A673 (cell line): Measurements from ENCODE around the gene IRAK3. TPM values are rescaled to one million over a fixed set of nuclear protein-coding genes. Genes with fewer than 3 reads are reported as not detected.
"Not testable (repeated sequence)": the region's sequence is repeated elsewhere in the genome, so short reads cannot be mapped to it uniquely, and the experiment has no call there.

ENCODE experiments used
- BruUV-seq: library from RNA; stranded (reverse); fragments of 400-500 nt; replicated peaks from 2 replicates; lab custom pipeline; 2021; lab: Mats Ljungman, UMichigan
- CTCF ChIA-PET: fragments of 300-600 bp; sonication (Branson Sonifier 250); formaldehyde crosslinking; loops from one replicate; lab custom pipeline; 2022; ENCODE audit warnings: antibody characterized with exemption; lab: Charles Lee
- POLR2A ChIA-PET: fragments of 300-600 bp; sonication (Branson Sonifier 250); formaldehyde crosslinking; loops from one replicate; lab custom pipeline; 2022; ENCODE audit warnings: antibody characterized with exemption; ENCODE audit not compliant: low non-redundant PET; lab: Charles Lee
- DNase-seq: peaks from one replicate; pipeline ENCODE4 v3.0.0-alpha.2; 2015; ENCODE audit warnings: low spot score
- H3K27ac ChIP-seq: fragments of 200-600 bp; sonication (generic); 2 replicates; pipeline ENCODE4 v1.5.1; 2016; ENCODE audit warnings: mixed run types, low read depth, mild to moderate bottlenecking, mixed read lengths, antibody characterized with exemption, low read length; ENCODE audit not compliant: poor library complexity, severe bottlenecking
- H3K27me3 ChIP-seq: fragments of 200-600 bp; sonication (generic); replicated peaks from 2 replicates; pipeline ENCODE4 v1.6.1; 2017; ENCODE audit warnings: mixed run types, low read depth, mild to moderate bottlenecking, mixed read lengths, antibody characterized with exemption, low read length; ENCODE audit not compliant: insufficient read depth, poor library complexity
- H3K36me3 ChIP-seq: fragments of 200-600 bp; sonication (generic); 2 replicates; pipeline ENCODE4 v1.6.1; 2016; ENCODE audit warnings: mixed run types, mild to moderate bottlenecking, mixed read lengths, antibody characterized with exemption, low read length; ENCODE audit not compliant: insufficient read depth, poor library complexity, severe bottlenecking
- H3K4me1 ChIP-seq: fragments of 200-600 bp; sonication (generic); 2 replicates; pipeline ENCODE4 v1.6.1; 2017; ENCODE audit warnings: mixed run types, mild to moderate bottlenecking, mixed read lengths, antibody characterized with exemption, low read length; ENCODE audit not compliant: insufficient read depth, poor library complexity, severe bottlenecking
- H3K4me3 ChIP-seq: fragments of 200-600 bp; sonication (generic); 2 replicates; pipeline ENCODE4 v1.5.1; 2016; ENCODE audit warnings: low read depth, mixed run types, mild to moderate bottlenecking, mixed read lengths, low read length; ENCODE audit not compliant: poor library complexity, severe bottlenecking
- H3K9me3 ChIP-seq: fragments of 200-600 bp; sonication (generic); 2 replicates; pipeline ENCODE4 v1.6.1; 2016; ENCODE audit warnings: mixed run types, low read depth, mild to moderate bottlenecking, mixed read lengths, antibody characterized with exemption, low read length; ENCODE audit not compliant: poor library complexity, severe bottlenecking
- EZH2 ChIP-seq: fragments of 200-600 bp; sonication (generic); IDR thresholded peaks from 2 replicates; pipeline ENCODE4 v1.6.1; 2017; ENCODE audit warnings: borderline replicate concordance, low read depth, mild to moderate bottlenecking, mixed read lengths, antibody characterized with exemption, low read length; ENCODE audit not compliant: poor library complexity, severe bottlenecking
- intact Hi-C: fragments of 100-400 bp; cut with micrococcal nuclease; formaldehyde crosslinking; loops from one replicate; pipeline ENCODE4 v1.10.0; 2022; ENCODE audit not compliant: unreplicated experiment
- total RNA-seq: library from RNA; stranded (reverse); gene quantifications from 2 replicates; pipeline ENCODE4 v1.2.3, GENCODE V29; 2021
- TF ChIP-seq, protein P1 (sequence below): fragments of 300-800, 200-600 bp; sonication (generic); conservative IDR thresholded peaks from 2 replicates; pipeline ENCODE4 v1.5.1; 2017; ENCODE audit warnings: low read depth, mild to moderate bottlenecking, antibody characterized with exemption, low read length, moderate library complexity, mixed read lengths

Gene IRAK3
- total RNA-seq, 1 experiment from 2014 or later: 0.19 TPM

DNA sequence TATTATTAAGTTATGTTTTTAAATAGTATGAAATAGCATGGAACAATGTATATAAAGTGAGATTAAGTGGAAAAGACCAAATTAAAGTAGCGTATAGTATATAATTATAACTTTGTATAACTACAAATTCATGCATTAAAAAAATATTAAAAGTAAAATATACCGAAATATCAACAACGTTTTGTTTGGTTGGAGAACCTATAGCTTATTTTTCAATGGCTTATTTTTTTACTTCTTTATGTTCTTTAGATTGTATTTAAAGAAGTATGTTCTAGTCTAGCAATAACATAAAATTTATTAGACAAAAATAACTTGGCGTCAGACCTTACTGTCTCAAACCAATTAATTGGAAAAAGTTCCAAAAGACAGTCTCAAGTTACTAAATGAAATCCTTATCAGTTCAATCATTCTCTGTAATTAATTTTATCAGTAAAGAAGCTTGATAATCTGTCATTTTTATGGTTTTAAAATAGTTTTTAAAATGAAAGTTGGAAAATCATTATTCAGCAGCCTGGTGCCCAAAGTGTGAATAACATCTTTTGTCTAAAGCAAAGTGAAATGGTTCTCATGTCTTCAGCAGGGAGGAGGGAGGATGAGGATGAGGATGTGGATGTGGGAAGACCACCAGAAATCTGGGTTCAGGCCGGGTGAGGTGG, 46.7 kb downstream of the IRAK3 start:
- peak; percentile 22 for DNase-seq
- Histone ChIP-seq H3K4me3 (peak overlapping the region; percentile 53), H3K27me3 (no peaks in the 10 kb centered on the region), H3K27ac (no peak overlapping the region), H3K4me1 (peaks cover 5% of the 10 kb centered on the region), H3K36me3 (no peaks in the 10 kb centered on the region), H3K9me3 (no peaks in the 10 kb centered on the region)
- TF ChIP-seq, protein P1, sequence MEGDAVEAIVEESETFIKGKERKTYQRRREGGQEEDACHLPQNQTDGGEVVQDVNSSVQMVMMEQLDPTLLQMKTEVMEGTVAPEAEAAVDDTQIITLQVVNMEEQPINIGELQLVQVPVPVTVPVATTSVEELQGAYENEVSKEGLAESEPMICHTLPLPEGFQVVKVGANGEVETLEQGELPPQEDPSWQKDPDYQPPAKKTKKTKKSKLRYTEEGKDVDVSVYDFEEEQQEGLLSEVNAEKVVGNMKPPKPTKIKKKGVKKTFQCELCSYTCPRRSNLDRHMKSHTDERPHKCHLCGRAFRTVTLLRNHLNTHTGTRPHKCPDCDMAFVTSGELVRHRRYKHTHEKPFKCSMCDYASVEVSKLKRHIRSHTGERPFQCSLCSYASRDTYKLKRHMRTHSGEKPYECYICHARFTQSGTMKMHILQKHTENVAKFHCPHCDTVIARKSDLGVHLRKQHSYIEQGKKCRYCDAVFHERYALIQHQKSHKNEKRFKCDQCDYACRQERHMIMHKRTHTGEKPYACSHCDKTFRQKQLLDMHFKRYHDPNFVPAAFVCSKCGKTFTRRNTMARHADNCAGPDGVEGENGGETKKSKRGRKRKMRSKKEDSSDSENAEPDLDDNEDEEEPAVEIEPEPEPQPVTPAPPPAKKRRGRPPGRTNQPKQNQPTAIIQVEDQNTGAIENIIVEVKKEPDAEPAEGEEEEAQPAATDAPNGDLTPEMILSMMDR: 0 out of 2 replicates have a peak, but pooled peaks have one; percentile 7
- no peak for TF ChIP-seq EZH2
- ChIA-PET CTCF (interaction anchor here (0.7 kb wide), 1 partner anchor 67 kb away, joined by 3 read pairs; the partner anchor contains the start of gene HELB), POLR2A (no interaction called here)
- intact Hi-C loops: no loop called here
- no TSS peak for BruUV-seq

DNA sequence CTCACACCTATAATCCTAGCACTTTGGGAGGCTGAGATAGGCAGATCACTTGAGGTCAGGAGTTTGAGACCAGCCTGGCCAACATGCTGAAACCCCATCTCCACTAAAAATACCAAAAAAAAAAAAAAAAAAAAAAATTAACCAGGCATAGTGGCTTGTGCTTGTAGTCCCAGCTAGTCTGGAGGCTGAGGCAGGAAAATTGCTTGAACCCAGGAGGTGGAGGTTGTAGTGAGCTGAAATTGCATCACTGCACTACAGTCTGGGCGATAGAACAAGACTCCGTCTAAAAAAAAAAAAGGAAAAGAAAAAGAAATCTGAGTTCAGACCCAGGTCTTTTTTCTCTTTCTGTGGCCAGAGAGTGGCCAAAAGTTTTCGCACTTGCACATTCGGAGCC, 47.3 kb downstream of the IRAK3 start:
- CTCF ChIA-PET, H3K4me3 ChIP-seq, intact Hi-C loops, H3K36me3 ChIP-seq, DNase-seq, H3K27me3 ChIP-seq, BruUV-seq, POLR2A ChIA-PET, H3K4me1 ChIP-seq, H3K9me3 ChIP-seq, H3K27ac ChIP-seq: not testable (repeated sequence)

DNA sequence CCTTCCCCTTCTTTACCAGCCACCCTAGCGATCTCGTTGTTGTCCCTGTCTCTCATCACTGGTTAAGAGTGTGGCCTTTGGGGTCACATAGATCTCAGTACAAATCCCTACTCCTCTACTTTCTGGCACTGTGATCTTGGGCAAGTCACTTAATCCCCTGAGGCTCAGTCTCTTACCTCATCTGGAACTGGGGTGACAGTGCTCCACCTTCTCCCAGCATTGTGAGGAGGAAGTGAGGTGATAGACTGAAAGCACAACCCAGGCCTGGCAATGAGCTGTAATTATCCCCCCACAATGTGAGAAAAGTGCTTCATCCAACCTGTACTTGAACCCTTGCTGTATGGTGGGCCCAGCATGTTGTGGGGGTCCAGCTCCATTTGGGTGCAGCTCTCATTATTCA, 48.0 kb downstream of the IRAK3 start:
- Histone ChIP-seq H3K36me3 (no peaks in the 10 kb centered on the region), H3K27me3 (no peaks in the 10 kb centered on the region), H3K27ac (no peak overlapping the region), H3K4me1 (peaks cover 5% of the 10 kb centered on the region), H3K4me3 (no peak overlapping the region), H3K9me3 (no peaks in the 10 kb centered on the region)
- ChIA-PET POLR2A (no interaction called here), CTCF (no interaction called here)
- intact Hi-C loops: no loop called here
- TF ChIP-seq, protein P1: no peak
- TF ChIP-seq EZH2: no peak
- BruUV-seq: no TSS peak
- DNase-seq: no peak
